Measurements from ENCODE around the gene AQR.

AQR gene

DNA sequence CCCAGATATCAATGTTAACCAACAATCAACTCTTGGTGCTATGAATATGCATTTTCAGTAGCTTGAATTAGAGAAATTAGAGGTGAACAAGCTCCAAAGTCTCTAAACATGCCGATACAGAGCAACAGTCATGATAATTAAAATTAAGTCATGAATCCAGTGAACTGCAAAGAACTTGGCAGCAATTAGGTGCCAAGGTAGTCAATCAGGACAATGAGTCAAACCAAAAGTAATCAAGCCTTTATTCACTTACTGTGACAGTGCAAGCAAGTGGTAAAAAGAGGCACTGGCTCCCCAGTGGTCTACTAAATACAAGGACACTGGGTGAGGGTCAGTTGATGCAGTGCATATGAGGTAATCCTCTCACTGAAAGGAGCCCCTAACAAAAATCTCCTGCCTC lies 16.8 kb upstream of the AQR start:
- no peak for TF ChIP-seq EZH2 (IDR thresholded peaks at IDR 0.05; ENCODE audit: borderline replicate concordance, low read depth, low read length, severe bottlenecking)
- TF ChIP-seq, protein P1, sequence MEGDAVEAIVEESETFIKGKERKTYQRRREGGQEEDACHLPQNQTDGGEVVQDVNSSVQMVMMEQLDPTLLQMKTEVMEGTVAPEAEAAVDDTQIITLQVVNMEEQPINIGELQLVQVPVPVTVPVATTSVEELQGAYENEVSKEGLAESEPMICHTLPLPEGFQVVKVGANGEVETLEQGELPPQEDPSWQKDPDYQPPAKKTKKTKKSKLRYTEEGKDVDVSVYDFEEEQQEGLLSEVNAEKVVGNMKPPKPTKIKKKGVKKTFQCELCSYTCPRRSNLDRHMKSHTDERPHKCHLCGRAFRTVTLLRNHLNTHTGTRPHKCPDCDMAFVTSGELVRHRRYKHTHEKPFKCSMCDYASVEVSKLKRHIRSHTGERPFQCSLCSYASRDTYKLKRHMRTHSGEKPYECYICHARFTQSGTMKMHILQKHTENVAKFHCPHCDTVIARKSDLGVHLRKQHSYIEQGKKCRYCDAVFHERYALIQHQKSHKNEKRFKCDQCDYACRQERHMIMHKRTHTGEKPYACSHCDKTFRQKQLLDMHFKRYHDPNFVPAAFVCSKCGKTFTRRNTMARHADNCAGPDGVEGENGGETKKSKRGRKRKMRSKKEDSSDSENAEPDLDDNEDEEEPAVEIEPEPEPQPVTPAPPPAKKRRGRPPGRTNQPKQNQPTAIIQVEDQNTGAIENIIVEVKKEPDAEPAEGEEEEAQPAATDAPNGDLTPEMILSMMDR (IDR thresholded peaks at IDR 0.05; ENCODE audit: borderline replicate concordance, extremely low read depth, low read length, poor library complexity, severe bottlenecking) = no peak
- Histone ChIP-seq H3K4me1 (ENCODE audit: insufficient read depth, low read length) (peaks cover 32% of the 10 kb centered on the region), H3K9me3 (ENCODE audit: insufficient read depth, low read length, severe bottlenecking) (no peaks in the 10 kb centered on the region), H3K27me3 (ENCODE audit: insufficient read depth, low read length, poor library complexity) (no peaks in the 10 kb centered on the region), H3K79me2 (ENCODE audit: insufficient read depth, low read length) (peaks cover 52% of the 10 kb centered on the region), H2AFZ (ENCODE audit: low read depth, low read length) (no peak overlapping the region), H3K4me2 (ENCODE audit: insufficient read depth, low read length) (peak overlapping the region; percentile 94), H3K4me3 (ENCODE audit: low read depth in 1 of 2, low read length in 2 of 2) (peak overlapping the region; percentile 93 to 96; a peak in 3 of 4 replicates), H3K27ac (ENCODE audit: low read length) (no peak overlapping the region; the same call in 1 of the 2 replicates), H4K20me1 (ENCODE audit: insufficient read depth, low read length) (peaks cover 15% of the 10 kb centered on the region), H3K36me3 (ENCODE audit: insufficient read depth, low read length) (peaks cover 47% of the 10 kb centered on the region), H3K9ac (ENCODE audit: low read depth, low read length) (peak overlapping the region; percentile 94)
- ATAC-seq (ENCODE audit: insufficient read depth, low read depth) (no peak), DNase-seq (no peak)

DNA sequence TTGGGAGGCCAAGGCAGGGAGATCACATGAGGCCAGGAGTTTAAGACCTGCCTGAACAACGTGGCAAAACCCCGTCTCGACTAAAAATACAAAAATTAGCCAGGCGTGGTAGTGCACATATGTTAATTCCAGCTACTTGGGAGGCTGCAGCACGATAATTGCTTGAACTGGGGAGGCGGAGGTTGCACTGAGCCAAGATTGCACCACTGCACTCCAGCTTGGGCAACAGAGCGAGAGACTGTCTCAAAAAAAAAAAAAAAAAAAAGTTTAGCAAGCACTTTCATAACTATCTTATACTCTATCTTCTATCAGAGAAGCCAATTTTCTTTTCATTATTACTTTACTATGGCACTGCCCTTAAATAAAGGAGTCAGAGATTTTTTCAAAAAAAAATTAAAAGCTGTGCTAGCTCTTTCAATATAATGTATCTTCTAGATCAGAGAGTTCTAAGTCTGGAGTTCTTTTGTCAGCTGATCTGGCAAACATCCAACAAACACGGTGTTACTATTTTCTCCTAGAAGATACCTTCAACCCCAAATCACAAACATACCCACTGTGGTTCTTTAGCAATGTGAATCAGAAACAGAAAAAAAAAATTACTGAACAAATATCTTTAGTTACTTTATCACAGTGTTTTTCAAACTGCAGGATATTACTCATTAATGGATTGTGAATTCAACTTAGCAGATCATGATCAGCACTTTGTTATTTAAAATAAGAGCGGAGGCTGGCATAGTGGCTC lies 15.5 kb upstream of the AQR start:
- TF ChIP-seq, protein P1 (IDR thresholded peaks at IDR 0.05; ENCODE audit: borderline replicate concordance, extremely low read depth, low read length, poor library complexity, severe bottlenecking) = no peak
- no peak for TF ChIP-seq EZH2 (IDR thresholded peaks at IDR 0.05; ENCODE audit: borderline replicate concordance, low read depth, low read length, severe bottlenecking)
- Histone ChIP-seq H2AFZ (ENCODE audit: low read depth, low read length) (no peak overlapping the region), H3K4me1 (ENCODE audit: insufficient read depth, low read length) (peaks cover 32% of the 10 kb centered on the region), H3K27me3 (ENCODE audit: insufficient read depth, low read length, poor library complexity) (no peaks in the 10 kb centered on the region), H4K20me1 (ENCODE audit: insufficient read depth, low read length) (peaks cover 15% of the 10 kb centered on the region), H3K79me2 (ENCODE audit: insufficient read depth, low read length) (peaks cover 52% of the 10 kb centered on the region), H3K4me2 (ENCODE audit: insufficient read depth, low read length) (peak overlapping the region; percentile 94; the same call in 1 of the 2 replicates), H3K4me3 (ENCODE audit: low read depth in 1 of 2, low read length in 2 of 2) (no peak overlapping the region), H3K9ac (ENCODE audit: low read depth, low read length) (no peak overlapping the region), H3K27ac (ENCODE audit: low read length) (no peak overlapping the region), H3K9me3 (ENCODE audit: insufficient read depth, low read length, severe bottlenecking) (no peaks in the 10 kb centered on the region), H3K36me3 (ENCODE audit: insufficient read depth, low read length) (peaks cover 48% of the 10 kb centered on the region)
- no peak for DNase-seq
- ATAC-seq (ENCODE audit: insufficient read depth, low read depth) = no peak

DNA sequence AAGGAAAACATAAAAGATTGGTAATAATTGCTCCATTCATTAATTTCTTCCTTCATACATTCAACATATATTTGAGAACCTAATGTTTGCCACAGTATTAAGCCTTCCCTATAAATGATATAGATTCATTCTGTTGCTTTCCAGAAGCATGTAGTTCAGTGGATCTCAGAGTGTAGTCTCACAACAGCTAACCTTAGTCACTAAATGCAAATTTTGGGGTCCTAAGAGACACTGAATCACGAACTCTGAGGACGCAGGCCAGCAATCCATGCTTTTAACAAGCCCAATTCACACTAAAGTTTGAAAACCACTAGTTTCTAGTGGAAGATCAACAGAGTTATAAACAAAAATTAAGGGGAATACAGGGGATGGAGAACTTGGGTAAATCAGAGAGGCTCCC lies 7.2 kb upstream of the AQR start:
- no peaks in the 10 kb centered on the region for H3K27me3 ChIP-seq (ENCODE audit: insufficient read depth, low read length, poor library complexity)
- H3K9ac ChIP-seq (ENCODE audit: low read depth, low read length) = no peak overlapping the region
- no peak overlapping the region for H3K27ac ChIP-seq (ENCODE audit: low read length)
- H3K4me3 ChIP-seq (ENCODE audit: low read depth in 1 of 2, low read length in 2 of 2) = no peak overlapping the region
- peaks cover 5% of the 10 kb centered on the region; the same call in 1 of the 2 replicates for H3K36me3 ChIP-seq (ENCODE audit: insufficient read depth, low read length)
- H3K4me1 ChIP-seq (ENCODE audit: insufficient read depth, low read length) = no peaks in the 10 kb centered on the region
- no peaks in the 10 kb centered on the region for H3K9me3 ChIP-seq (ENCODE audit: insufficient read depth, low read length, severe bottlenecking)
- TF ChIP-seq EZH2 (IDR thresholded peaks at IDR 0.05; ENCODE audit: borderline replicate concordance, low read depth, low read length, severe bottlenecking) = no peak
- TF ChIP-seq, protein P1 (IDR thresholded peaks at IDR 0.05; ENCODE audit: borderline replicate concordance, extremely low read depth, low read length, poor library complexity, severe bottlenecking) = no peak
- ATAC-seq (ENCODE audit: insufficient read depth, low read depth) (no peak), DNase-seq (no peak)
- H3K79me2 ChIP-seq (ENCODE audit: insufficient read depth, low read length) = no peaks in the 10 kb centered on the region
- H4K20me1 ChIP-seq (ENCODE audit: insufficient read depth, low read length) = no peaks in the 10 kb centered on the region
- H2AFZ ChIP-seq (ENCODE audit: low read depth, low read length) = no peak overlapping the region
- H3K4me2 ChIP-seq (ENCODE audit: insufficient read depth, low read length) = no peak overlapping the region

Data from DND-41 (cell line).